Endothelial cell of umbilical vein (primary cell): ENCODE data around the gene TADA2A.

Source experiments
- CTCF ChIP-seq, 2 donors: IDR thresholded peaks; 1 replicate in 1 of 2; 2 replicates in 1 of 2; pipeline ENCODE4 v1.5.1; 2011; ENCODE audit warnings: low read length in 2 of 2, mild to moderate bottlenecking in 2 of 2, moderate library complexity in 2 of 2, control low read depth in 1 of 2, inconsistent platforms in 1 of 2, low read depth in 1 of 2; ENCODE audit not compliant: insufficient read depth in 1 of 2; ENCODE audit errors: extremely low read depth in 1 of 2
- EZH2 ChIP-seq: IDR thresholded peaks from 2 replicates; pipeline ENCODE4 v1.6.1; 2012; ENCODE audit warnings: borderline replicate concordance, low read depth, mild to moderate bottlenecking, moderate library complexity, low read length, inconsistent platforms; ENCODE audit not compliant: severe bottlenecking
- GATA2 ChIP-seq: IDR thresholded peaks from 2 replicates; pipeline ENCODE4 v1.7.0; 2011; ENCODE audit warnings: low read depth, mild to moderate bottlenecking, moderate library complexity, mixed read lengths, low read length; ENCODE audit not compliant: insufficient read length, insufficient read depth
- JUN ChIP-seq: IDR thresholded peaks from 2 replicates; pipeline ENCODE4 v1.6.1; 2011; ENCODE audit warnings: borderline replicate concordance, low read depth; ENCODE audit not compliant: insufficient read length, insufficient read depth
- MAX ChIP-seq: IDR thresholded peaks from 2 replicates; pipeline ENCODE4 v1.6.1; 2011; ENCODE audit not compliant: insufficient read depth, insufficient read length
- POLR2A ChIP-seq: IDR thresholded peaks from 2 replicates; pipeline ENCODE4 v1.6.1; 2012; ENCODE audit warnings: low read depth, mild to moderate bottlenecking, control low read depth, low read length
- POLR2AphosphoS5 ChIP-seq: IDR thresholded peaks from 2 replicates; pipeline ENCODE4 v1.6.1; 2012; ENCODE audit warnings: low read depth, mild to moderate bottlenecking, control low read depth, low read length, moderate library complexity; ENCODE audit not compliant: insufficient read depth

- TF ChIP-seq CTCF (IDR thresholded peaks at IDR 0.05; ENCODE audit: extremely low read depth in 1 of 2, insufficient read depth in 1 of 2, low read depth in 1 of 2, low read length in 2 of 2) (no peak), EZH2 (no peak), MAX (no peak), POLR2AphosphoS5 (no peak), POLR2A (no peak), GATA2 (no peak), JUN (no peak)
These were observed 98.6 kb downstream of the TADA2A start for GRCh38 chr17:37505333-37505732.
